ENCODE data around the gene COL17A1.

DNA sequence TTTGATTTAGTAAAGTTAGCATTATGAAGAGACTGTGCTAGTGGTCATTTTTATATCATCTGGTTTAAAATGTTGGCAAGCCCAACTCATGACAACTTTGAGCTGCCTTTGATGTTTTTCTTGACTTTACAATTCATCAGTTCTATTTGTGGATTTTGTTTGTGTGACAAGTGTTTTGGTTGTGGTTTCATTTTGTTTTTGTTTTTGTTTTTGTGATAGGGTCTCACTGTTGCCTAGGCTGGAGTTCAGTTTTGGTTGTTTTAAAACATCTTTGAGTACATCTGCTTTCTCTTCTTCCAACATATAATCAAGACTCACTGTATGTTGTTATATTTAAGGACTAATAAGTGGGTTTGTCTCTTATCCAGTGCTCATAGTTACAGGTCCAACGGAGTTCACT is 18.7 kb upstream of the COL17A1 start:
- TF ChIP-seq CTCF (IDR thresholded peaks at IDR 0.05) (no peak), EP300 (IDR thresholded peaks at IDR 0.05) (no peak), POLR2AphosphoS5 (IDR thresholded peaks at IDR 0.05) (no peak), POLR2A (IDR thresholded peaks at IDR 0.05; ENCODE audit: low read depth) (no peak)

All from esophagus muscularis mucosa (tissue), 4 donors.